ENCODE measurements around the gene ITPR2.

GRCh38 chr12:26870491-26871419, 37.8 kb upstream of the ITPR2 start:
- no peak for TF ChIP-seq POLR2AphosphoS5 (IDR thresholded peaks at IDR 0.05; ENCODE audit: low read depth, low read length)
- TF ChIP-seq POLR2A (IDR thresholded peaks at IDR 0.05; ENCODE audit: low read depth, low read length), result no peak
- no peak for TF ChIP-seq POU2F2 (IDR thresholded peaks at IDR 0.05; ENCODE audit: low read depth, low read length)
- TF ChIP-seq SPI1 (IDR thresholded peaks at IDR 0.05; ENCODE audit: low read depth, low read length), result no peak
- TF ChIP-seq PAX5 (IDR thresholded peaks at IDR 0.05; ENCODE audit: insufficient read depth, low read length, severe bottlenecking), result no peak
- TF ChIP-seq TAF1 (IDR thresholded peaks at IDR 0.05; ENCODE audit: low read depth, low read length), result no peak

All from GM12891 (cell line).